K562 (cell line): ENCODE measurements around the gene CCDC17. TPM values are rescaled to one million over a fixed set of nuclear protein-coding genes. Genes with fewer than 3 reads are reported as not detected.

Experiments
- ATAC-seq: fragments of 200-7000 bp; cut with Tn5 transposase; 3 replicates; pipeline ENCODE4 v1.9.1; 2020; ENCODE audit warnings: moderate library complexity
- BruUV-seq: library from RNA; stranded (reverse); fragments of 400-500 nt; replicated peaks from 2 replicates; lab custom pipeline; 2021; lab: Mats Ljungman, UMichigan
- CTCF ChIA-PET: fragments of 300-600 bp; formaldehyde crosslinking; extraction: SDS; loops from one replicate; lab custom pipeline; 2021; ENCODE audit warnings: low intra/inter-chr PET ratio; lab: Yijun Ruan, JAX
- POLR2A ChIA-PET: fragments of 300-600, 350-650 bp; sonication (Branson Sonifier 250); formaldehyde crosslinking; extraction: SDS; loops from one replicate; lab custom pipeline; 2021; ENCODE audit warnings: antibody characterized with exemption, inconsistent platforms; lab: Yijun Ruan, JAX
- DNase-seq, 4 experiments: peaks; one replicate each; pipeline versions ENCODE4 v3.0.0 to v3.0.0-alpha.2; 2011 to 2018; ENCODE audit warnings: low spot score in 3 of 4, mixed read lengths in 3 of 4; ENCODE audit errors: extremely low read depth in 1 of 4
- FAIRE-seq: peaks from 2 replicates; lab custom pipeline; 2011; peaks lifted over from hg19 to GRCh38; lab: Jason Lieb, UNC
- H2AFZ ChIP-seq: 2 replicates; pipeline ENCODE4 v1.6.0; 2011; ENCODE audit warnings: low read depth, low read length, control low read depth, inconsistent platforms
- H3K27ac ChIP-seq: fragments of 200-600 bp; 3 replicates; pipeline ENCODE4 v1.8.0; 2011; ENCODE audit warnings: low read depth, mild to moderate bottlenecking, control low read depth, inconsistent platforms, low read length, moderate library complexity, mixed read lengths; ENCODE audit errors: extremely low read depth
- H3K27me3 ChIP-seq, 2 experiments: fragments of 300-600 bp in 1 of 2; 2 replicates in 1 of 2; 3 replicates in 1 of 2; pipeline versions ENCODE4 v1.6.0 to v1.8.0; 2011; ENCODE audit warnings: inconsistent platforms in 2 of 2, low read length in 2 of 2, mild to moderate bottlenecking in 1 of 2, mixed read lengths in 1 of 2, moderate library complexity in 1 of 2; ENCODE audit not compliant: control insufficient read depth in 2 of 2, insufficient read depth in 2 of 2
- H3K36me3 ChIP-seq: fragments of 300-600 bp; 3 replicates; pipeline ENCODE4 v1.8.0; 2011; ENCODE audit warnings: mild to moderate bottlenecking, low read length, inconsistent platforms; ENCODE audit not compliant: control insufficient read depth, insufficient read depth
- H3K4me1 ChIP-seq, 2 experiments: fragments of 200-600 bp in 1 of 2; replicated peaks in 1 of 2; 2 replicates in 1 of 2; 3 replicates in 1 of 2; pipeline versions ENCODE4 v1.5.1 to v1.8.0; 2011; ENCODE audit warnings: inconsistent platforms in 2 of 2, low read length in 2 of 2, mild to moderate bottlenecking in 1 of 2, mixed read lengths in 1 of 2, moderate library complexity in 1 of 2; ENCODE audit not compliant: control insufficient read depth in 2 of 2, insufficient read depth in 2 of 2
- H3K4me2 ChIP-seq: 2 replicates; pipeline ENCODE4 v1.6.1; 2011; ENCODE audit warnings: low read length, control low read depth, inconsistent platforms, mixed read lengths; ENCODE audit not compliant: insufficient read depth
- H3K4me3 ChIP-seq: fragments of 200-600 bp; sonication (generic), shearing (Covaris generic); 2 replicates; pipeline ENCODE4 v1.5.1; 2016; ENCODE audit warnings: control low read depth, inconsistent platforms
- H3K79me2 ChIP-seq: fragments of 200-600 bp; 3 replicates; pipeline ENCODE4 v1.8.0; 2011; ENCODE audit warnings: low read length, inconsistent platforms; ENCODE audit not compliant: control insufficient read depth, insufficient read depth
- H3K9ac ChIP-seq, 2 experiments: 2 replicates each; pipeline versions ENCODE4 v1.6.0 to v1.6.1; 2011; ENCODE audit warnings: low read depth in 2 of 2, low read length in 2 of 2, control low read depth in 1 of 2, inconsistent platforms in 1 of 2, mild to moderate bottlenecking in 1 of 2, mixed read lengths in 1 of 2; ENCODE audit not compliant: insufficient read depth in 1 of 2
- H3K9me1 ChIP-seq: one replicate; pipeline ENCODE4 v1.6.0; 2011; ENCODE audit warnings: inconsistent platforms, mild to moderate bottlenecking, low read length, moderate library complexity; ENCODE audit not compliant: control insufficient read depth, insufficient read depth
- H3K9me3 ChIP-seq: replicated peaks from 2 replicates; pipeline ENCODE4 v1.5.1; 2011; ENCODE audit warnings: low read depth, low read length, inconsistent platforms; ENCODE audit not compliant: control insufficient read depth, insufficient read depth
- H4K20me1 ChIP-seq: replicated peaks from 2 replicates; pipeline ENCODE4 v1.6.1; 2011; ENCODE audit warnings: low read length, inconsistent platforms, mixed read lengths; ENCODE audit not compliant: control insufficient read depth, insufficient read depth
- RBFOX2 ChIP-seq: fragments of 200-400 bp; formaldehyde crosslinking; IDR thresholded peaks from 2 replicates; pipeline ENCODE4 v1.6.1; 2017; ENCODE audit warnings: low read depth, mild to moderate bottlenecking, low read length, moderate library complexity
- TEAD1 ChIP-seq, 2 experiments: fragments of 450-650 bp in 1 of 2; sonication (generic) in 1 of 2; formaldehyde crosslinking; IDR thresholded peaks; 2 replicates each; pipeline versions ENCODE4 v1.4.0 to v1.8.0; 2020 to 2022; ENCODE audit warnings: mild to moderate bottlenecking in 2 of 2, missing genetic modification reagents in 1 of 2
- ZNF134 ChIP-seq: fragments of 250-450 bp; sonication (Bioruptor Pico); conservative IDR thresholded peaks from 2 replicates; pipeline ENCODE4 v1.4.0; 2020
- WGBS: fragments of 100-300 bp; shearing (Covaris generic); methylation state at CpG from one replicate; pipeline ENCODE4 v1.1.6; 2016; ENCODE audit warnings: low coverage, mixed read lengths; ENCODE audit not compliant: insufficient coverage; ENCODE audit errors: missing lambda C conversion rate; 5-methylcytosine and 5-hydroxymethylcytosine counted together
- in situ Hi-C: fragments of 300-500 bp; cut with MboI; formaldehyde crosslinking; loops from 4 replicates; pipeline ENCODE4 v1.15.0; 2018; ENCODE audit warnings: inconsistent platforms, mixed read lengths
- intact Hi-C: fragments of 100-400 bp; cut with micrococcal nuclease; formaldehyde crosslinking; loops from 2 replicates; pipeline ENCODE4 v1.14.2; 2022
- polyA plus RNA-seq, 8 experiments: library from polyadenylated mRNA; depleted of rRNA in 4 of 8; stranded (reverse) in 5 of 8; unstranded in 3 of 8; fragments of >200 nt; fragmentation: Nextera tagmentation in 2 of 8; fragmentation: Illumina TruSeq in 1 of 8; extraction: Ambion mirVana in 2 of 8; extraction: Trizol in 1 of 8; gene quantifications; 2 replicates each; pipeline versions ENCODE4 v1.2.1 to v1.2.3, GENCODE V29; 2011 to 2014; ENCODE audit warnings: inconsistent platforms in 1 of 8, missing spikeins in 1 of 8
- total RNA-seq, 7 experiments: library from RNA; depleted of rRNA in 6 of 7; stranded (reverse); fragments of >200 nt in 6 of 7; fragmentation: Illumina TruSeq in 2 of 7; extraction: Trizol in 2 of 7; gene quantifications; 2 replicates each; pipeline versions ENCODE4 v1.2.1 to v1.2.3, GENCODE V29; 2011 to 2021; ENCODE audit warnings: low replicate concordance in 1 of 7
- TF ChIP-seq, protein P1 (sequence below): sonication (generic); formaldehyde crosslinking; IDR thresholded peaks from 2 replicates; pipeline ENCODE4 v1.8.0; 2023; ENCODE audit warnings: mild to moderate bottlenecking, missing genetic modification reagents
- TF ChIP-seq, protein P2 (sequence below): fragments of 250-450 bp; sonication (Bioruptor Pico); IDR thresholded peaks from 2 replicates; pipeline ENCODE4 v1.8.0; 2021; ENCODE audit warnings: moderate library complexity, mild to moderate bottlenecking, inconsistent platforms

CCDC17 gene
- total and polyA plus RNA-seq, 9 of the 15 experiments (the other 6 are each of a cell fraction or from before 2014, with no cell fraction given) = 0.20 to 2.4 (median 0.85) TPM

DNA sequence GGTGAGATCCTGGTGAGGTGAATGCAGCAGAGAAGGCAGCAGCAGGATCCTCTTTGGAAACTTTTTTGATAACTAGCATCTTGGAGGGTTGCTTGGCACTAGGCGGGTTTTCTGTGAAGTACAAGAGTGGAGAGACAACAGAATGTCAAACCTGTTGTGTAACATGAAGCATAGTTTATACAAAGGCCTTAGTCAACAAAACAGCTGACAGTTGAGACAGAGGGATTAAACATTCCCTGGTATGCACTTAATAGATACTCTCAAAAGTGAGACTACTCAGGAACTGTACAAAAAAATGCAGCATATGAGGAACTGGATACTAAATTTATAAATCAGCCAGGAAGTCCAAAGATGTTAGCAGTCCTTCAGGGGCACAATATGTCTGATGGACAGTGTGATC lies 16.4 kb upstream of the CCDC17 start:
- Histone ChIP-seq H3K27me3 (no peaks in the 10 kb centered on the region), H3K9me1 (no peaks in the 10 kb centered on the region), H3K36me3 (peaks cover 90% of the 10 kb centered on the region), H3K4me2 (no peak overlapping the region), H3K9ac (no peak overlapping the region), H4K20me1 (no peaks in the 10 kb centered on the region), H3K27ac (no peak overlapping the region), H3K4me3 (no peak overlapping the region), H3K9me3 (no peaks in the 10 kb centered on the region), H3K4me1 (no peaks in the 10 kb centered on the region), H3K79me2 (no peaks in the 10 kb centered on the region; the same call in 2 of the 3 replicates), H2AFZ (no peak overlapping the region)
- FAIRE-seq = no peak
- TF ChIP-seq, protein P1, sequence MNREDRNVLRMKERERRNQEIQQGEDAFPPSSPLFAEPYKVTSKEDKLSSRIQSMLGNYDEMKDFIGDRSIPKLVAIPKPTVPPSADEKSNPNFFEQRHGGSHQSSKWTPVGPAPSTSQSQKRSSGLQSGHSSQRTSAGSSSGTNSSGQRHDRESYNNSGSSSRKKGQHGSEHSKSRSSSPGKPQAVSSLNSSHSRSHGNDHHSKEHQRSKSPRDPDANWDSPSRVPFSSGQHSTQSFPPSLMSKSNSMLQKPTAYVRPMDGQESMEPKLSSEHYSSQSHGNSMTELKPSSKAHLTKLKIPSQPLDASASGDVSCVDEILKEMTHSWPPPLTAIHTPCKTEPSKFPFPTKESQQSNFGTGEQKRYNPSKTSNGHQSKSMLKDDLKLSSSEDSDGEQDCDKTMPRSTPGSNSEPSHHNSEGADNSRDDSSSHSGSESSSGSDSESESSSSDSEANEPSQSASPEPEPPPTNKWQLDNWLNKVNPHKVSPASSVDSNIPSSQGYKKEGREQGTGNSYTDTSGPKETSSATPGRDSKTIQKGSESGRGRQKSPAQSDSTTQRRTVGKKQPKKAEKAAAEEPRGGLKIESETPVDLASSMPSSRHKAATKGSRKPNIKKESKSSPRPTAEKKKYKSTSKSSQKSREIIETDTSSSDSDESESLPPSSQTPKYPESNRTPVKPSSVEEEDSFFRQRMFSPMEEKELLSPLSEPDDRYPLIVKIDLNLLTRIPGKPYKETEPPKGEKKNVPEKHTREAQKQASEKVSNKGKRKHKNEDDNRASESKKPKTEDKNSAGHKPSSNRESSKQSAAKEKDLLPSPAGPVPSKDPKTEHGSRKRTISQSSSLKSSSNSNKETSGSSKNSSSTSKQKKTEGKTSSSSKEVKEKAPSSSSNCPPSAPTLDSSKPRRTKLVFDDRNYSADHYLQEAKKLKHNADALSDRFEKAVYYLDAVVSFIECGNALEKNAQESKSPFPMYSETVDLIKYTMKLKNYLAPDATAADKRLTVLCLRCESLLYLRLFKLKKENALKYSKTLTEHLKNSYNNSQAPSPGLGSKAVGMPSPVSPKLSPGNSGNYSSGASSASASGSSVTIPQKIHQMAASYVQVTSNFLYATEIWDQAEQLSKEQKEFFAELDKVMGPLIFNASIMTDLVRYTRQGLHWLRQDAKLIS (CRISPR knock-in tag) = no peak
- TF ChIP-seq RBFOX2 = no peak
- no peak for TF ChIP-seq ZNF134 (CRISPR knock-in tag)
- TF ChIP-seq, protein P2, sequence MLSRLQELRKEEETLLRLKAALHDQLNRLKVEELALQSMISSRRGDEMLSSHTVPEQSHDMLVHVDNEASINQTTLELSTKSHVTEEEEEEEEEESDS (CRISPR knock-in tag) = no peak
- no peak for TF ChIP-seq TEAD1 (CRISPR knock-in tag; IDR thresholded peaks at IDR 0.05)
- in situ Hi-C loops = loop anchor here (25.0 kb wide), 1 partner anchor 547 kb away; the partner anchor contains the start of genes P3R3URF, POMGNT1 and TSPAN1
- WGBS = 100% methylated on average over 1 of the region's 1 CpG
- DNase-seq = no peak
- no peak for ATAC-seq
- CTCF ChIA-PET = no interaction called here
- BruUV-seq = no TSS peak
- intact Hi-C loops = no loop called here
- POLR2A ChIA-PET = interaction anchor here (0.6 kb wide), 1 partner anchor 249 kb away, joined by 3 read pairs; no protein-coding TSS in a partner anchor
